Transverse colon (tissue), 3 donors: ENCODE data around the gene NTRK2.

ENCODE experiments used
- CTCF ChIP-seq, 5 experiments: fragments of 200-600 bp in 3 of 5; fragments of 450-650 bp in 2 of 5; sonication (generic) in 3 of 5; IDR thresholded peaks; 1 replicate in 2 of 5; 2 replicates in 3 of 5; pipeline ENCODE4 v1.5.1; 2016 to 2017; ENCODE audit warnings: antibody characterized with exemption in 5 of 5, inconsistent platforms in 3 of 5, mild to moderate bottlenecking in 2 of 5, moderate library complexity in 1 of 5
- EP300 ChIP-seq: sonication (generic); formaldehyde crosslinking; IDR thresholded peaks from one replicate; pipeline ENCODE4 v1.6.1; 2017; ENCODE audit warnings: antibody characterized with exemption, low read depth
- POLR2A ChIP-seq: fragments of 450-650 bp; IDR thresholded peaks from one replicate; pipeline ENCODE4 v1.6.1; 2016; ENCODE audit warnings: antibody characterized with exemption, mild to moderate bottlenecking, moderate library complexity

GRCh38 chr9:84924266-84924665 is 254.7 kb downstream of the NTRK2 start:
- TF ChIP-seq CTCF (IDR thresholded peaks at IDR 0.05): no peak
- no peak for TF ChIP-seq POLR2A
- no peak for TF ChIP-seq EP300
